Heart left ventricle (tissue), 16 donors: ENCODE data around the gene PAF1. TPM values are rescaled to one million over a fixed set of nuclear protein-coding genes. Genes with fewer than 3 reads are reported as not detected.

Source experiments
- ATAC-seq, 4 donors: fragments of 200-7000 bp; cut with Tn5 transposase; one replicate each; pipeline ENCODE4 v1.9.1; 2020 to 2022; ENCODE audit warnings: moderate library complexity in 4 of 4, mild to moderate bottlenecking in 3 of 4, moderate number of reproducible peaks in 1 of 4
- DNase-seq, 5 donors: peaks; one replicate each; pipeline ENCODE4 v3.0.0-alpha.2; 2020
- H3K27ac ChIP-seq, 12 donors: fragments of 200-600 bp; sonication (generic) in 4 of 12; one replicate each; pipeline versions ENCODE4 v1.5.0 to v1.8.0; 2016 to 2022; ENCODE audit warnings: mild to moderate bottlenecking in 2 of 12
- H3K27me3 ChIP-seq, 9 donors: fragments of 200-600 bp; sonication (generic) in 2 of 9; one replicate each; pipeline versions ENCODE4 v1.5.1 to v1.8.0; 2016 to 2022; ENCODE audit warnings: mild to moderate bottlenecking in 3 of 9
- H3K36me3 ChIP-seq, 9 donors: fragments of 200-600 bp; sonication (generic) in 2 of 9; one replicate each; pipeline versions ENCODE4 v1.5.0 to v1.8.0; 2018 to 2022; ENCODE audit warnings: mild to moderate bottlenecking in 2 of 9
- H3K4me1 ChIP-seq, 12 donors: fragments of 200-600 bp; sonication (generic) in 4 of 12; one replicate each; pipeline versions ENCODE4 v1.5.0 to v1.8.0; 2016 to 2022; ENCODE audit warnings: mild to moderate bottlenecking in 3 of 12
- H3K4me3 ChIP-seq, 12 donors: fragments of 200-600 bp; sonication (generic) in 4 of 12; one replicate each; pipeline versions ENCODE4 v1.5.0 to v1.8.0; 2017 to 2022; ENCODE audit warnings: mild to moderate bottlenecking in 9 of 12, moderate library complexity in 4 of 12
- H3K9me3 ChIP-seq, 12 donors: fragments of 200-600 bp; sonication (generic) in 4 of 12; one replicate each; pipeline versions ENCODE4 v1.5.0 to v1.8.0; 2016 to 2022; ENCODE audit warnings: mild to moderate bottlenecking in 1 of 12
- POLR2A ChIP-seq, 2 donors: fragments of 450-650 bp; IDR thresholded peaks; one replicate each; pipeline ENCODE4 v1.6.1; 2017; ENCODE audit warnings: antibody characterized with exemption in 2 of 2, mild to moderate bottlenecking in 2 of 2, moderate library complexity in 2 of 2
- WGBS, 4 donors: extraction: QIAGEN DNeasy Blood & Tissue Kit in 2 of 4; methylation state at CpG; one replicate each; pipeline versions ENCODE4 v1.1.5 to v1.1.7; 2013 to 2018; 5-methylcytosine and 5-hydroxymethylcytosine counted together
- intact Hi-C, 10 donors: fragments of 100-400 bp; cut with DNase I; formaldehyde crosslinking; loops; one replicate each; pipeline versions ENCODE4 v1.11.1 to v1.14.2; 2022
- polyA plus RNA-seq, 2 donors: library from polyadenylated mRNA; stranded (reverse); fragments of 200-250 nt; gene quantifications; one replicate each; pipeline ENCODE4 v1.2.3, GENCODE V29; 2013
- total RNA-seq, 9 donors: library from RNA; depleted of rRNA in 2 of 9; stranded (reverse); fragments of >200 nt in 2 of 9; fragmentation: NEBNext Ultra II Directional in 3 of 9; extraction: Animal tissue kit (Norgen Biotek cat#: 25700) in 3 of 9; gene quantifications; one replicate each; pipeline versions ENCODE4 v1.1.0 to v1.2.4, GENCODE V29; 2016 to 2023
- TF ChIP-seq, protein P1 (sequence below), 12 donors: fragments of 200-600 bp; sonication (generic) in 4 of 12; IDR thresholded peaks; one replicate each; pipeline versions ENCODE4 v1.5.0 to v1.8.0; 2018 to 2022; ENCODE audit warnings: antibody characterized with exemption in 12 of 12, mild to moderate bottlenecking in 5 of 12
- donor health status: ischemic (EF 13 %, LVEDD 7.1; RV severe dilation, severe dysfunction).
- donor health status: healthy with polysubstance abuse.
- donor health status: DM: no; HTN: yes; CAD: no.
- donor health status: DM: no; HTN: no; CAD: no.
- donor health status: ischemic (EF 25% LVEDD 6.9; RV normal size, moderate dysfunction).
- donor health status: ischemic (EF 25% LVEDD 5.7; RV mildly dilated, moderate dysfunction).
- donor health status: healthy.
- donor health status: DM: yes; HTN: yes; CAD: no.
- donor health status: ischemic (EF 35%, LVEDD 5.7; RV mildly dilated, moderate dysfunction).
- donor health status: nonischemic (EF 11% LVEDD 7.7; RV severe dilation, severe dysfunction).
- donor health status: DM: yes; HTN: yes; CAD: no.
- donor health status: PGD.
- donor health status: ischemic (EF 29% LVEDD 5.4; RV normal size, mild dysfunction).
- donor health status: nonischemic (EF 23%, LVEDD 6.1; RV moderate dilation, normal function).

PAF1 gene
- total and polyA plus RNA-seq, 11 donors, result 32.5 to 75.7 (median 40.7) TPM

DNA sequence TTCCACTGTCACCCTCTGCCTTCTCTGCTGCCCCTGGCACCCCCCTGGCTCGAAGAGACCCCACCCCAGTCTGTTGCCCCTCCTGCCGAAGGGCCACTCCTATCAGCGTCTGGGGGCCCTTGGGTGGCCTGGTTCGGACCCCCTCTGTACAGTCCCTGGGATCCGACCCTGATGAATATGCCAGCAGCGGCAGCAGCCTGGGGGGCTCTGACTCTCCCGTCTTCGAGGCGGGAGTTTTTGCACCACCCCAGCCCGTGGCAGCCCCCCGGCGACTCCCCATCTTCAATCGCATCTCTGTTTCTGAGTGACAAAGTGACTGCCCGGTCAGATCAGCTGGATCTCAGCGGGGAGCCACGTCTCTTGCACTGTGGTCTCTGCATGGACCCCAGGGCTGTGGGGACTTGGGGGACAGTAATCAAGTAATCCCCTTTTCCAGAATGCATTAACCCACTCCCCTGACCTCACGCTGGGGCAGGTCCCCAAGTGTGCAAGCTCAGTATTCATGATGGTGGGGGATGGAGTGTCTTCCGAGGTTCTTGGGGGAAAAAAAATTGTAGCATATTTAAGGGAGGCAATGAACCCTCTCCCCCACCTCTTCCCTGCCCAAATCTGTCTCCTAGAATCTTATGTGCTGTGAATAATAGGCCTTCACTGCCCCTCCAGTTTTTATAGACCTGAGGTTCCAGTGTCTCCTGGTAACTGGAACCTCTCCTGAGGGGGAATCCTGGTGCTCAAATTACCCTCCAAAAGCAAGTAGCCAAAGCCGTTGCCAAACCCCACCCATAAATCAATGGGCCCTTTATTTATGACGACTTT, 17.7 kb upstream of the PAF1 start:
- intact Hi-C loops, result no loop called here
- WGBS, 4 donors, result 28 to 48% (median 41%) methylated on average over 20 of the region's 20 CpGs

DNA sequence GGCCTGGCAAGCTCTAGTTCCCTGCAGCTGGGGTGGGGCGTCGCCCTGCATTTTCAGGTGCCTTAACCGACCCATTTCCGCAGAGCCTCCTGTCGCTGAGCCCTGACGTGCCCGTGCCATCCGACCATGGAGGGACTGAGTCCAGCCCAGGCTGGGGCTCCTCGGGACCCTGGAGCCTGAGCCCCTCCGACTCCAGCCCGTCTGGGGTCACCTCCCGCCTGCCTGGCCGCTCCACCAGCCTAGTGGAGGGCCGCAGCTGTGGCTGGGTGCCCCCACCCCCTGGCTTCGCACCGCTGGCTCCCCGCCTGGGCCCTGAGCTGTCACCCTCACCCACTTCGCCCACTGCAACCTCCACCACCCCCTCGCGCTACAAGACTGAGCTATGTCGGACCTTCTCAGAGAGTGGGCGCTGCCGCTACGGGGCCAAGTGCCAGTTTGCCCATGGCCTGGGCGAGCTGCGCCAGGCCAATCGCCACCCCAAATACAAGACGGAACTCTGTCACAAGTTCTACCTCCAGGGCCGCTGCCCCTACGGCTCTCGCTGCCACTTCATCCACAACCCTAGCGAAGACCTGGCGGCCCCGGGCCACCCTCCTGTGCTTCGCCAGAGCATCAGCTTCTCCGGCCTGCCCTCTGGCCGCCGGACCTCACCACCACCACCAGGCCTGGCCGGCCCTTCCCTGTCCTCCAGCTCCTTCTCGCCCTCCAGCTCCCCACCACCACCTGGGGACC, 16.9 kb upstream of the PAF1 start:
- 22 to 31% (median 26%) methylated on average over 40 of the region's 40 CpGs for WGBS, 4 donors
- peak overlapping the region; percentile 59 to 100 (median 96) for H3K4me3 ChIP-seq
- no peak for ATAC-seq
- peak overlapping the region; percentile 94 to 100 (median 99) for H3K27ac ChIP-seq
- TF ChIP-seq POLR2A (IDR thresholded peaks at IDR 0.05), result peak in 1 of 2 donors; percentile 4
- TF ChIP-seq, protein P1, sequence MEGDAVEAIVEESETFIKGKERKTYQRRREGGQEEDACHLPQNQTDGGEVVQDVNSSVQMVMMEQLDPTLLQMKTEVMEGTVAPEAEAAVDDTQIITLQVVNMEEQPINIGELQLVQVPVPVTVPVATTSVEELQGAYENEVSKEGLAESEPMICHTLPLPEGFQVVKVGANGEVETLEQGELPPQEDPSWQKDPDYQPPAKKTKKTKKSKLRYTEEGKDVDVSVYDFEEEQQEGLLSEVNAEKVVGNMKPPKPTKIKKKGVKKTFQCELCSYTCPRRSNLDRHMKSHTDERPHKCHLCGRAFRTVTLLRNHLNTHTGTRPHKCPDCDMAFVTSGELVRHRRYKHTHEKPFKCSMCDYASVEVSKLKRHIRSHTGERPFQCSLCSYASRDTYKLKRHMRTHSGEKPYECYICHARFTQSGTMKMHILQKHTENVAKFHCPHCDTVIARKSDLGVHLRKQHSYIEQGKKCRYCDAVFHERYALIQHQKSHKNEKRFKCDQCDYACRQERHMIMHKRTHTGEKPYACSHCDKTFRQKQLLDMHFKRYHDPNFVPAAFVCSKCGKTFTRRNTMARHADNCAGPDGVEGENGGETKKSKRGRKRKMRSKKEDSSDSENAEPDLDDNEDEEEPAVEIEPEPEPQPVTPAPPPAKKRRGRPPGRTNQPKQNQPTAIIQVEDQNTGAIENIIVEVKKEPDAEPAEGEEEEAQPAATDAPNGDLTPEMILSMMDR (IDR thresholded peaks at IDR 0.05), result no peak
- peaks cover 3 to 26% (median 14%) of the 10 kb centered on the region in 9 donors for H3K36me3 ChIP-seq
- no peaks in the 10 kb centered on the region for H3K9me3 ChIP-seq
- peaks cover 7 to 58% (median 31%) of the 10 kb centered on the region in 12 donors for H3K4me1 ChIP-seq
- H3K27me3 ChIP-seq, result peaks cover 0 to 5% (median 0%) of the 10 kb centered on the region in 9 donors
- peak in 3 of 5 donors; percentile 50 to 76 (median 59) for DNase-seq
- intact Hi-C loops, result no loop called here

More for the DNA sequence above, 17.7 kb upstream of the PAF1 start:
- peak in 1 of 2 donors; percentile 0 for TF ChIP-seq POLR2A (IDR thresholded peaks at IDR 0.05)
- TF ChIP-seq, protein P1 (IDR thresholded peaks at IDR 0.05), result no peak
- Histone ChIP-seq H3K4me1 (peaks cover 7 to 52% (median 30%) of the 10 kb centered on the region in 12 donors), H3K9me3 (no peaks in the 10 kb centered on the region), H3K36me3 (peaks cover 3 to 26% (median 14%) of the 10 kb centered on the region in 9 donors), H3K27me3 (peaks cover 0 to 5% (median 0%) of the 10 kb centered on the region in 9 donors), H3K27ac (peak overlapping the region; percentile 94 to 100 (median 99)), H3K4me3 (peak overlapping the region; percentile 59 to 100 (median 96))
- ATAC-seq (no peak), DNase-seq (no peak)

DNA sequence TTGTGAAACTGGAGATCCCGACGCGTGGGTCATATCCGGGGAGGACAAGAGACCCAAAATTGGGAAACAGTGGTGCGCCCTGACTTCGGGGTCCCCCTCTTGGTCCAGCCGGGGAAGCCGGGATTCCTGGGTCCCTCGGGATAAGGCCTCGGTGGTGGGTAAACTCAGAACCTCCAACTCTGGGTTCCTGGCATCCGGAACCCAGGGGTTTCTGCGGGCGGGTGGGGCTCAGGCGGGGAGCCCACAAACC, 16.4 kb upstream of the PAF1 start:
- H3K27me3 ChIP-seq, result peaks cover 0 to 5% (median 0%) of the 10 kb centered on the region in 9 donors
- peak overlapping the region; percentile 59 to 100 (median 96) for H3K4me3 ChIP-seq
- WGBS, 4 donors, result 0 to 8% (median 2%) methylated on average over 5 to 14 of the region's 14 CpGs
- H3K4me1 ChIP-seq, result peaks cover 7 to 63% (median 32%) of the 10 kb centered on the region in 12 donors
- intact Hi-C loops, result no loop called here
- peaks cover 3 to 26% (median 14%) of the 10 kb centered on the region in 9 donors for H3K36me3 ChIP-seq
- ATAC-seq (no peak), DNase-seq (peak in 1 of 5 donors; percentile 78)
- H3K9me3 ChIP-seq, result no peaks in the 10 kb centered on the region
- TF ChIP-seq, protein P1 (IDR thresholded peaks at IDR 0.05), result no peak
- no peak for TF ChIP-seq POLR2A (IDR thresholded peaks at IDR 0.05)
- peak overlapping the region; percentile 94 to 100 (median 99) for H3K27ac ChIP-seq
